HL-60 (cell line): ENCODE measurements around the gene GNAT2.

Experiments used
- DNase-seq, 2 experiments: peaks; one replicate each; pipeline ENCODE4 v3.0.0-alpha.2; 2010 to 2020; ENCODE audit warnings: low read depth in 1 of 2, low spot score in 1 of 2
- H3K27ac ChIP-seq: fragments of 250-450 bp; sonication (Bioruptor Pico); replicated peaks from 2 replicates; pipeline ENCODE4 v1.5.1; 2020; ENCODE audit warnings: mild to moderate bottlenecking, moderate library complexity
- H3K27me3 ChIP-seq: fragments of 250-450 bp; sonication (Bioruptor Pico); 2 replicates; pipeline ENCODE4 v1.5.1; 2021; ENCODE audit warnings: mild to moderate bottlenecking, moderate library complexity; ENCODE audit not compliant: insufficient read depth, poor library complexity, severe bottlenecking
- H3K4me3 ChIP-seq: replicated peaks from 2 replicates; pipeline ENCODE4 v1.5.1; 2011; ENCODE audit warnings: mild to moderate bottlenecking, control low read depth, low read length; ENCODE audit not compliant: insufficient read depth
- CTCF ChIP-seq: IDR thresholded peaks from one replicate; pipeline ENCODE4 v1.5.1; 2011; ENCODE audit warnings: low read length, control low read depth, inconsistent platforms; ENCODE audit not compliant: insufficient read depth
- GABPA ChIP-seq: IDR thresholded peaks from 2 replicates; pipeline ENCODE4 v1.6.1; 2012; ENCODE audit warnings: low read depth
- POLR2AphosphoS5 ChIP-seq: IDR thresholded peaks from 2 replicates; pipeline ENCODE4 v1.6.1; 2012; ENCODE audit warnings: low read depth
- SPI1 ChIP-seq: IDR thresholded peaks from 2 replicates; pipeline ENCODE4 v1.6.1; 2012; ENCODE audit warnings: low read depth, mild to moderate bottlenecking, borderline replicate concordance
- TF ChIP-seq, protein P1 (sequence below): IDR thresholded peaks from 2 replicates; pipeline ENCODE4 v1.6.1; 2012; ENCODE audit warnings: low read depth; ENCODE audit not compliant: insufficient replicate concordance

GNAT2 gene

DNA sequence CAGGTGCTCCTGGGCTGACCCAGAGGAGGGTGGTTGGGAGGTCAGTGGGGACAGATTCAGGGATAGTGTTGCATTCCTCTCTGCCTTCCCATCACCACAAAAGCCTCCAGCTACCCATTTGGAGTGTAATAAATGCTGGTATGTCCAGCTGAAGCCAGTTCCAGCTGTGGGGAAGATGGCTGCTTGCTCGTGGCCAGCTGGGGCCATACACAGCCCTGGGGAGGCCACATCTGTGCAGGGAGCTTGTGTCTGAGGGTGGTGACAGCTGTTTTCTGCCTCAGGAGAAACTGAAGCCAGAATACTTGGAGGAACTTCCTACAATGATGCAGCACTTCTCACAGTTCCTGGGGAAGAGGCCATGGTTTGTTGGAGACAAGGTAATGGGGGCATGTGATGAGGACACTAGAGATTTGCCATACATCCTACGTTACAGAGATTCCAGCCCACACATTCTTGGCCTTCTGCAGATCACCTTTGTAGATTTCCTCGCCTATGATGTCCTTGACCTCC is 39.2 kb upstream of the GNAT2 start:
- Histone ChIP-seq H3K4me3 (no peak overlapping the region), H3K27ac (no peak overlapping the region), H3K27me3 (no peaks in the 10 kb centered on the region)
- DNase-seq, result peak in 1 of 2 experiments; percentile 25
- peak; percentile 19; the same call in 1 of the 2 replicates for TF ChIP-seq POLR2AphosphoS5
- no peak for TF ChIP-seq CTCF

DNA sequence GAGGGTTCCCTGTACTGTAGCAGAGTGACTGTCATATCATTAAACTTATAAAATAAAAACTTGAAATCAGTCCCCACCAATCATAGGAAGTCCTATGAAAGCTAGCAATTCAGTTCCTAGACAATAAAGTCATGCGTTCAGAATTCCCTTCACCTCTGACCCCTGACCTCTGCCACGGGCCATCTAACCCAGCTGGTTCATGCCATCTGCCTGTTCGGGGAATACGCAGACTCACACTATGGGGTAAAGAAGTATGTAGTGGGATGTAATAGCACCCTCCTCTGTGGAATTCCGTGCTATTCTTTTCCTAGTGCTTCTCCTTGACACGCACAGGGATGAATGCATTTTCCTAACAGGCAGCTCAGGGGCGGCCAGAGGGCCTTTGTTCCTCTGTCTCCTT is 38.6 kb upstream of the GNAT2 start:
- no peak overlapping the region for H3K27ac ChIP-seq
- TF ChIP-seq POLR2AphosphoS5 (no peak), GABPA (no peak), SPI1 (no peak), CTCF (no peak)
- TF ChIP-seq, protein P1, sequence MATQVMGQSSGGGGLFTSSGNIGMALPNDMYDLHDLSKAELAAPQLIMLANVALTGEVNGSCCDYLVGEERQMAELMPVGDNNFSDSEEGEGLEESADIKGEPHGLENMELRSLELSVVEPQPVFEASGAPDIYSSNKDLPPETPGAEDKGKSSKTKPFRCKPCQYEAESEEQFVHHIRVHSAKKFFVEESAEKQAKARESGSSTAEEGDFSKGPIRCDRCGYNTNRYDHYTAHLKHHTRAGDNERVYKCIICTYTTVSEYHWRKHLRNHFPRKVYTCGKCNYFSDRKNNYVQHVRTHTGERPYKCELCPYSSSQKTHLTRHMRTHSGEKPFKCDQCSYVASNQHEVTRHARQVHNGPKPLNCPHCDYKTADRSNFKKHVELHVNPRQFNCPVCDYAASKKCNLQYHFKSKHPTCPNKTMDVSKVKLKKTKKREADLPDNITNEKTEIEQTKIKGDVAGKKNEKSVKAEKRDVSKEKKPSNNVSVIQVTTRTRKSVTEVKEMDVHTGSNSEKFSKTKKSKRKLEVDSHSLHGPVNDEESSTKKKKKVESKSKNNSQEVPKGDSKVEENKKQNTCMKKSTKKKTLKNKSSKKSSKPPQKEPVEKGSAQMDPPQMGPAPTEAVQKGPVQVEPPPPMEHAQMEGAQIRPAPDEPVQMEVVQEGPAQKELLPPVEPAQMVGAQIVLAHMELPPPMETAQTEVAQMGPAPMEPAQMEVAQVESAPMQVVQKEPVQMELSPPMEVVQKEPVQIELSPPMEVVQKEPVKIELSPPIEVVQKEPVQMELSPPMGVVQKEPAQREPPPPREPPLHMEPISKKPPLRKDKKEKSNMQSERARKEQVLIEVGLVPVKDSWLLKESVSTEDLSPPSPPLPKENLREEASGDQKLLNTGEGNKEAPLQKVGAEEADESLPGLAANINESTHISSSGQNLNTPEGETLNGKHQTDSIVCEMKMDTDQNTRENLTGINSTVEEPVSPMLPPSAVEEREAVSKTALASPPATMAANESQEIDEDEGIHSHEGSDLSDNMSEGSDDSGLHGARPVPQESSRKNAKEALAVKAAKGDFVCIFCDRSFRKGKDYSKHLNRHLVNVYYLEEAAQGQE, result no peak
- no peaks in the 10 kb centered on the region for H3K27me3 ChIP-seq
- H3K4me3 ChIP-seq, result no peak overlapping the region
- peak in 1 of 2 experiments; percentile 0 for DNase-seq

DNA sequence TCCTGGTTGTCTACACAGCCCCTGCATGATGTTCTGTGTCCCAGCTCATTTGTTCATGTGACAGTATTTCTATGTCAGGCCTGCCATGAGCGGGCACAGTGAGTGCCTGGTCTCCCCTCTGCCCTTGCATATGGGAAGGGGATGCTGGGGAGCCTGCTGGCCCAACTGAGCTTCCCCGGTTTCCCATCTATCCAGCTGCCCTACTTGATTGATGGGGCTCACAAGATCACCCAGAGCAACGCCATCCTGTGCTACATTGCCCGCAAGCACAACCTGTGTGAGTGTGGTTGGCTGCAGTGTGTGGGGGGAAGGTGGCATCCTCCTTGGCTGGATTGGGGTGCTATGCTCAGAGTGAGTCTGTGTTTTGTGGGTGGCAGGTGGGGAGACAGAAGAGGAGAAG is 38.0 kb upstream of the GNAT2 start:
- Histone ChIP-seq H3K27me3 (no peaks in the 10 kb centered on the region), H3K27ac (no peak overlapping the region), H3K4me3 (no peak overlapping the region)
- DNase-seq, result peak in 1 of 2 experiments; percentile 0
- TF ChIP-seq, protein P1, result no peak
- TF ChIP-seq GABPA (no peak), POLR2AphosphoS5 (no peak), SPI1 (no peak), CTCF (no peak)

GRCh38 chr1:109655615-109656519 is 36.5 kb upstream of the GNAT2 start, which contains the start of gene GSTM4:
Gene GSTM4 (plus strand): TSS chr1:109656099. CDS start chr1:109656390, 291 bp downstream.
- H3K4me3 ChIP-seq, result peak within 1 kb of the TSS; percentile 65
- DNase-seq, result peak; percentile 79 to 88
- H3K27ac ChIP-seq, result peak within 1 kb of the TSS; percentile 40
- no peak for TF ChIP-seq GABPA
- TF ChIP-seq CTCF, result no peak
- no peak for TF ChIP-seq SPI1
- no peak for TF ChIP-seq POLR2AphosphoS5
- TF ChIP-seq, protein P1, result no peak
- H3K27me3 ChIP-seq, result no peaks in the 10 kb centered on the region
